ENCODE results near the gene SCUBE2.
"Not testable (repeated sequence)": the region's sequence is repeated elsewhere in the genome, so short reads cannot be mapped to it uniquely, and the experiment has no call there.

The SCUBE2 gene

DNA sequence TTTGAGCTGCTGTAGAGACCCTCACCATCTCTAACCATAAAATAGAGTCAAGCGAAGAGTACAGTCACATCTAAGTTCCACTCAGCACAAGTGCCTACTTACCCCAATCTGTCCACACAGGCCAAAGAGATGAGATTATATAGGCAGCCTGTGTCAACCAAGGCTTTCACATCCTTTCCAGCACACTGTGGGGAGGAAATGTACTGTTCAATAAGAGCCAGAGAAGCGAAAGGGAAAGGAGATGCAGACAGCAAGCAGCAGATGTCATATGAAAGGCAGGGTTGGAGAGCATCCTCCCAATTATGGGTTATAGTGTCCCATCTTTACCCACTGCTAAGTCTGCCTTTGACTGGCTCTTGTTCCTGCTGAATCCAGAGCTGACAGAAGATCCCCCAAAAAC is 104.0 kb downstream of the SCUBE2 start:
- H2AFZ ChIP-seq (ENCODE audit: low read length, unreplicated experiment): no peak overlapping the region
- H3K4me3 ChIP-seq (ENCODE audit: low read depth, low read length): no peak overlapping the region
- peaks cover 2% of the 10 kb centered on the region for H3K79me2 ChIP-seq (ENCODE audit: control insufficient read depth, insufficient read depth, low read length, unreplicated experiment)
- no peak overlapping the region for H3K27ac ChIP-seq (ENCODE audit: low read depth, low read length)
- no peaks in the 10 kb centered on the region for H3K27me3 ChIP-seq (ENCODE audit: insufficient read depth, low read length)
- H3K36me3 ChIP-seq (ENCODE audit: insufficient read depth, low read length): 0 out of 2 replicates have a peak, but pooled peaks cover 3% of the 10 kb centered on the region
- peaks cover 19% of the 10 kb centered on the region for H3K4me1 ChIP-seq (ENCODE audit: control insufficient read depth, insufficient read depth, low read length, unreplicated experiment)

DNA sequence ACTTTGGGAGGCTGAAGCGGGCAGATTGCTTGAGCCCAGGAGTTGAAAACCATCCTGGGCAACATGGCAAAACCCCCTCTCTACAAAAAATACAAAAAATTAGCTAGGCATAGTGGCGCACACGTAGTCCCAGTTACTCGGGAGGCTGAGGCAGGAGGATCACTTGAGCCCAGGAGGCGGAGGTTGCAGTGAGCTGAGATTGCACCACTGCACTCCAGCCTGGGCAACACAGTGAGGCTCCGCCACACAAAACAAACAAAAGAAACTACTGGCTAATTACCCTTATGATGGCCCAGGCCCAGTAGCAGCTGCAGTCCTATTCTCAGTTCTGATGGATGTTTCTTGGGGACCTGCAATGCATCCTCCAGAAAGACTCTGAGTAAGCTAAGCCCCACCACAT is 104.6 kb downstream of the SCUBE2 start:
- H3K27ac ChIP-seq (ENCODE audit: low read depth, low read length); H3K27me3 ChIP-seq (ENCODE audit: insufficient read depth, low read length); H3K4me3 ChIP-seq (ENCODE audit: low read depth, low read length); H3K79me2 ChIP-seq (ENCODE audit: control insufficient read depth, insufficient read depth, low read length, unreplicated experiment); H3K36me3 ChIP-seq (ENCODE audit: insufficient read depth, low read length); H2AFZ ChIP-seq (ENCODE audit: low read length, unreplicated experiment): not testable (repeated sequence)
- peaks cover 19% of the 10 kb centered on the region for H3K4me1 ChIP-seq (ENCODE audit: control insufficient read depth, insufficient read depth, low read length, unreplicated experiment)

- H3K27me3 ChIP-seq (ENCODE audit: insufficient read depth, low read length): no peaks in the 10 kb centered on the region
- no peak overlapping the region for H3K4me3 ChIP-seq (ENCODE audit: low read depth, low read length)
- peaks cover 2% of the 10 kb centered on the region for H3K79me2 ChIP-seq (ENCODE audit: control insufficient read depth, insufficient read depth, low read length, unreplicated experiment)
- no peak overlapping the region for H3K27ac ChIP-seq (ENCODE audit: low read depth, low read length)
- no peak overlapping the region for H2AFZ ChIP-seq (ENCODE audit: low read length, unreplicated experiment)
- H3K36me3 ChIP-seq (ENCODE audit: insufficient read depth, low read length): 0 out of 2 replicates have a peak, but pooled peaks cover 3% of the 10 kb centered on the region
- peaks cover 19% of the 10 kb centered on the region for H3K4me1 ChIP-seq (ENCODE audit: control insufficient read depth, insufficient read depth, low read length, unreplicated experiment)
These were observed 105.9 kb downstream of the SCUBE2 start for GRCh38 chr11:8985462-8985861.

DNA sequence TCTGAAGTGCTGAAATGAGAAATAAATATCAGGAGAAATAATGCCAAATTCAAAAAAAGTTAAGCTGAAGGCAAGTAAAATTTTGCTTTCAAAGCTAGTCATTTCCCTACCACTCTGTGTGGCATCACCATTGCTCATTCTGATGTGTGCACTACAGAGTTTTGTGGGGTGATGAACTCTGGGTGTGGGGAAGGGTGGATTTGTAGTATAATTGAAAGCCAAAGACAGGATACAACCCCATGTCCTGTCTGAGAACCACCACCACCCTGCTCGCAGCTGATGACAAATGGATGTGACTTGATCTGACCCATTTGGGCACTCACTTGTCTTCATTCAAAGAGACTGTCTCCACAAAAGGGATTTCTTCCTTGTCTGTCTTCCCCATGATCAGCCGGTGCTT is 107.8 kb downstream of the SCUBE2 start:
- Histone ChIP-seq H3K27me3 (ENCODE audit: insufficient read depth, low read length) (no peaks in the 10 kb centered on the region), H3K4me3 (ENCODE audit: low read depth, low read length) (no peak overlapping the region), H3K4me1 (ENCODE audit: control insufficient read depth, insufficient read depth, low read length, unreplicated experiment) (peaks cover 3% of the 10 kb centered on the region), H2AFZ (ENCODE audit: low read length, unreplicated experiment) (no peak overlapping the region), H3K36me3 (ENCODE audit: insufficient read depth, low read length) (0 out of 2 replicates have a peak, but pooled peaks cover 3% of the 10 kb centered on the region), H3K27ac (ENCODE audit: low read depth, low read length) (no peak overlapping the region), H3K79me2 (ENCODE audit: control insufficient read depth, insufficient read depth, low read length, unreplicated experiment) (peaks cover 2% of the 10 kb centered on the region)

DNA sequence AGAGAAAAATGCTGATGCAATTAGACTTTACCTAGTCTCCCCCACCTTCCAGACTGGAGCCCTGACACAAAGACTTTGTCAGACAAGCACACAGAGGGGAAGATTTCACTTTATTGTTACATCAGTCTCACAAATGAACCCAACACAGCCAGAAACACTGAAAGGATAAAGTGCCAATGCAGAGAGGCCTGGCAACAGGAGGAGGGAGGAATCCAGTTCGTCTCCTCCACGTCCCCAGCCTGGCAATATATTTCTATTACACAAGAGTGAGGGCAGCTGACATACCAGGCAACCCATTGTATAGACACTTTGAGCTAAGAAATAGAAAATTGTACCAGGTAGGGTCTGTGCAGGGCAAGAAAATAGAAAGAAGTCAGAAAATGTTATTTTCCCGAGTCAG is 110.9 kb downstream of the SCUBE2 start:
- H2AFZ ChIP-seq (ENCODE audit: low read length, unreplicated experiment): no peak overlapping the region
- H3K27ac ChIP-seq (ENCODE audit: low read depth, low read length): no peak overlapping the region
- H3K4me1 ChIP-seq (ENCODE audit: control insufficient read depth, insufficient read depth, low read length, unreplicated experiment): no peaks in the 10 kb centered on the region
- no peak overlapping the region for H3K4me3 ChIP-seq (ENCODE audit: low read depth, low read length)
- H3K36me3 ChIP-seq (ENCODE audit: insufficient read depth, low read length): 0 out of 2 replicates have a peak, but pooled peaks cover 3% of the 10 kb centered on the region
- H3K27me3 ChIP-seq (ENCODE audit: insufficient read depth, low read length): no peaks in the 10 kb centered on the region
- H3K79me2 ChIP-seq (ENCODE audit: control insufficient read depth, insufficient read depth, low read length, unreplicated experiment): no peaks in the 10 kb centered on the region

DNA sequence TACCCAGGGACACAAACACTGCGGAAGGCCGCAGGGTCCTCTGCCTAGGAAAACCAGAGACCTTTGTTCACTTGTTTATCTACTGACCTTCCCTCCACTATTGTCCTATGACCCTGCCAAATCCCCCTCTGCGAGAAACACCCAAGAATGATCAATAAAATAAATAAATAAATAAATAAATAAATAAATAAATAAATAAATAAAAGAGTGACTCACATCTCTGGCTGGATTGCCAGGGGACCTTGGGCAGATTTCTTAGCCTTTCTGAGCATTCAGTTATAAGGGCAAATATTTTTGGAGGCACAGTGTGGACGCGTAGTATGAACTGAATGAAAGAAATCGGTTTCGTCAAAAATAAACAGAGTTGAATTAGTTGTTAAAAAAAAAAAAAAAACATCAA is 112.0 kb downstream of the SCUBE2 start:
- not testable (repeated sequence) for H3K27ac ChIP-seq (ENCODE audit: low read depth, low read length); H3K36me3 ChIP-seq (ENCODE audit: insufficient read depth, low read length); H2AFZ ChIP-seq (ENCODE audit: low read length, unreplicated experiment); H3K27me3 ChIP-seq (ENCODE audit: insufficient read depth, low read length); H3K4me3 ChIP-seq (ENCODE audit: low read depth, low read length); H3K79me2 ChIP-seq (ENCODE audit: control insufficient read depth, insufficient read depth, low read length, unreplicated experiment); H3K4me1 ChIP-seq (ENCODE audit: control insufficient read depth, insufficient read depth, low read length, unreplicated experiment)

GRCh38 chr11:8973121-8973520 is 118.3 kb downstream of the SCUBE2 start:
- Histone ChIP-seq H3K36me3 (ENCODE audit: insufficient read depth, low read length) (no peaks in the 10 kb centered on the region), H3K27ac (ENCODE audit: low read depth, low read length) (no peak overlapping the region), H3K27me3 (ENCODE audit: insufficient read depth, low read length) (no peaks in the 10 kb centered on the region)

DNA sequence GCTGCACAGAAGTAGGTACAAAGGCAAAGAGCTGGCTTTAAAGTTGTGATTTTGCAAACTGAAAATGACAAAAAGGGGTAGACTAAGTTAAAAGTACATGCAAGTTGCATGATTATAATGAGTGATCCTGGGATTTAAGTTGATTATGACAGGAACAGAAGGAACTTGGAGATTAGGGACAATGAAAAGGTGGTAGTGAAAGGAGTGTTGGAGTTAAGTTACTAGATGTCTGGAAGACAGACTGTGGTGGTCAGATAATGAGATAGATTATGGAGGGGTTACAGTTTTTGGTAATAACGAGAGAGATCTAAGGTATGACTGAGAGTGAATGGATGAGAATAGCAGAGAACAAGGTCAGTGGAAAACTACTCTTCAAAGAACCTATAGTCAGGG is 119.5 kb downstream of the SCUBE2 start:
- no peaks in the 10 kb centered on the region for H3K27me3 ChIP-seq (ENCODE audit: insufficient read depth, low read length)
- no peak overlapping the region for H3K4me3 ChIP-seq (ENCODE audit: low read depth, low read length)
- H3K4me1 ChIP-seq (ENCODE audit: control insufficient read depth, insufficient read depth, low read length, unreplicated experiment): no peaks in the 10 kb centered on the region
- H3K36me3 ChIP-seq (ENCODE audit: insufficient read depth, low read length): no peaks in the 10 kb centered on the region
- H3K79me2 ChIP-seq (ENCODE audit: control insufficient read depth, insufficient read depth, low read length, unreplicated experiment): no peaks in the 10 kb centered on the region
- no peak overlapping the region for H2AFZ ChIP-seq (ENCODE audit: low read length, unreplicated experiment)
- H3K27ac ChIP-seq (ENCODE audit: low read depth, low read length): no peak overlapping the region

More at GRCh38 chr11:8973121-8973520, 118.3 kb downstream of the SCUBE2 start:
- H3K4me3 ChIP-seq (ENCODE audit: low read depth, low read length): no peak overlapping the region
- no peaks in the 10 kb centered on the region for H3K4me1 ChIP-seq (ENCODE audit: control insufficient read depth, insufficient read depth, low read length, unreplicated experiment)
- no peak overlapping the region for H2AFZ ChIP-seq (ENCODE audit: low read length, unreplicated experiment)
- H3K79me2 ChIP-seq (ENCODE audit: control insufficient read depth, insufficient read depth, low read length, unreplicated experiment): no peaks in the 10 kb centered on the region

DNA sequence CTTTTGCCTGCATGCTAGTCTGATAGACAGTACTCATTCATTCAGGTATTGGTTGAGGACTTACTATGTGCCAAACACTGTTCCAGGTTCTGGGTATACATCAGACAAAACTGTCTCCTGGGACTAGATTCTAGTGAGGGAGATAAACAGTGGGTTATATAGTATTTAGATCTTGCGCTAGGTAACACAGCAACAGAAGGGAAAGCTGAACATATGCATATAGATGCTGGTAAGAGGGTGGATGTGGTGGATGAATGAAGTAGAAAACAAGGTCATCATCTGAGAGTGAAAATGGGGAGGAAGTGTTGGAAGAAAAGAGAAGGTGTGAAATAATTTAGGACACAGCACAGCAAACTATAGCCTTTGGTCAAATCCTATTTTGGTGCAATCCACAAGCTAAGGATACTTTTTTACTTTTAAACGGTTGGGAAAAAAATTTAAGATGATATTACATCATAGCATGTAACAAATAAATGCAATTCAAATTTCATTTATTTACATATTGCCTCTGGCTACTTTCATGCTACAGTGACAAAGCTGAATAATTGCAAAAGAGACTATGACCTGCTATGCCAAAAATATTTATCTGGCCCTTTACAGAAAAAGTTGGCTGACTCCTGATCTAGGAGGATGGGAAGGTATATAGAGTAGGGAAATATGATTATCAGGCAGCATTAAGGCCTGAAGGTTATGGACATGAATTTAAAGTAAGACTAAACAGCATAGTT is 120.0 kb downstream of the SCUBE2 start:
- Histone ChIP-seq H3K4me1 (ENCODE audit: control insufficient read depth, insufficient read depth, low read length, unreplicated experiment) (no peaks in the 10 kb centered on the region), H2AFZ (ENCODE audit: low read length, unreplicated experiment) (no peak overlapping the region), H3K4me3 (ENCODE audit: low read depth, low read length) (no peak overlapping the region), H3K27me3 (ENCODE audit: insufficient read depth, low read length) (no peaks in the 10 kb centered on the region), H3K36me3 (ENCODE audit: insufficient read depth, low read length) (no peaks in the 10 kb centered on the region), H3K27ac (ENCODE audit: low read depth, low read length) (no peak overlapping the region), H3K79me2 (ENCODE audit: control insufficient read depth, insufficient read depth, low read length, unreplicated experiment) (no peaks in the 10 kb centered on the region)

Data from ACC112 (cell line).